HEK293 (cell line): ENCODE results near the gene VPS9D1.

ENCODE experiments used
- ZBTB48 ChIP-seq: fragments of 450-650 bp; formaldehyde crosslinking; IDR thresholded peaks from 2 replicates; pipeline ENCODE4 v1.5.1; 2016; ENCODE audit warnings: missing biosample characterization, missing genetic modification characterization
- ZBTB8A ChIP-seq: fragments of 450-650 bp; formaldehyde crosslinking; IDR thresholded peaks from 2 replicates; pipeline ENCODE4 v1.5.1; 2016; ENCODE audit warnings: missing biosample characterization, missing genetic modification characterization
- ZNF146 ChIP-seq: fragments of 450-650 bp; formaldehyde crosslinking; IDR thresholded peaks from 2 replicates; pipeline ENCODE4 v1.5.1; 2016; ENCODE audit warnings: missing biosample characterization, missing genetic modification characterization
- ZNF335 ChIP-seq: fragments of 450-650 bp; formaldehyde crosslinking; conservative IDR thresholded peaks from 2 replicates; pipeline ENCODE4 v1.5.1; 2016; ENCODE audit warnings: missing biosample characterization, missing genetic modification characterization
- ZNF404 ChIP-seq: fragments of 450-650 bp; formaldehyde crosslinking; IDR thresholded peaks from 2 replicates; pipeline ENCODE4 v1.5.1; 2017; ENCODE audit warnings: missing biosample characterization, missing genetic modification characterization
- ZNF449 ChIP-seq: fragments of 450-650 bp; formaldehyde crosslinking; IDR thresholded peaks from 2 replicates; pipeline ENCODE4 v1.5.1; 2017; ENCODE audit warnings: missing biosample characterization, mild to moderate bottlenecking, missing genetic modification characterization, moderate library complexity
- ZNF513 ChIP-seq: fragments of 450-650 bp; IDR thresholded peaks from 2 replicates; pipeline ENCODE4 v1.5.1; 2018; ENCODE audit warnings: missing biosample characterization, missing genetic modification characterization
- ZNF670 ChIP-seq: fragments of 450-650 bp; formaldehyde crosslinking; IDR thresholded peaks from 2 replicates; pipeline ENCODE4 v1.5.1; 2016; ENCODE audit warnings: missing biosample characterization, missing genetic modification characterization, low read depth
- ZNF837 ChIP-seq: fragments of 450-650 bp; formaldehyde crosslinking; IDR thresholded peaks from 2 replicates; pipeline ENCODE4 v1.5.1; 2016; ENCODE audit warnings: missing biosample characterization, missing genetic modification characterization
- TF ChIP-seq, protein P1 (sequence below): fragments of 450-650 bp; formaldehyde crosslinking; IDR thresholded peaks from 2 replicates; pipeline ENCODE4 v1.5.1; 2016; ENCODE audit warnings: missing biosample characterization, missing genetic modification characterization

DNA sequence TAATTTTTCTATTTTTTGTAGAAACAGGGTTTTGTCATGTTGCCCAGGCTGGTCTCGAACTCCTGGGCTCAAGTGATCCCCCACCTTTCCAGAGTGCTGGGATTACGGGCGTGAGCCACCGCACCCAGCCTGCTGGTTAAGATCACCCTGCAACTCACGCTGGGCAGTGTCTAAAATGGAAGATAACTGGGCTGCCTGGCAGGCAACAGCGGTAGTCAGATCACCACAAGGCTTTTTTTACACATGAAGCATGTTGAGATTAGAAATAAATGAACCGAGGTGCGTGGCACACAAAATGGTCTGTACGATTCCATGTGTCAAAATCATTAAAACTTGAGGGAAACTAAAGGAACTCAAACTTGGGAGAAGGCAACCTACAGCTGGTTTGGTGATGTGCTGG, 27.4 kb upstream of the VPS9D1 start:
- TF ChIP-seq ZNF404 (tag by site-specific recombination), result no peak
- TF ChIP-seq, protein P1, sequence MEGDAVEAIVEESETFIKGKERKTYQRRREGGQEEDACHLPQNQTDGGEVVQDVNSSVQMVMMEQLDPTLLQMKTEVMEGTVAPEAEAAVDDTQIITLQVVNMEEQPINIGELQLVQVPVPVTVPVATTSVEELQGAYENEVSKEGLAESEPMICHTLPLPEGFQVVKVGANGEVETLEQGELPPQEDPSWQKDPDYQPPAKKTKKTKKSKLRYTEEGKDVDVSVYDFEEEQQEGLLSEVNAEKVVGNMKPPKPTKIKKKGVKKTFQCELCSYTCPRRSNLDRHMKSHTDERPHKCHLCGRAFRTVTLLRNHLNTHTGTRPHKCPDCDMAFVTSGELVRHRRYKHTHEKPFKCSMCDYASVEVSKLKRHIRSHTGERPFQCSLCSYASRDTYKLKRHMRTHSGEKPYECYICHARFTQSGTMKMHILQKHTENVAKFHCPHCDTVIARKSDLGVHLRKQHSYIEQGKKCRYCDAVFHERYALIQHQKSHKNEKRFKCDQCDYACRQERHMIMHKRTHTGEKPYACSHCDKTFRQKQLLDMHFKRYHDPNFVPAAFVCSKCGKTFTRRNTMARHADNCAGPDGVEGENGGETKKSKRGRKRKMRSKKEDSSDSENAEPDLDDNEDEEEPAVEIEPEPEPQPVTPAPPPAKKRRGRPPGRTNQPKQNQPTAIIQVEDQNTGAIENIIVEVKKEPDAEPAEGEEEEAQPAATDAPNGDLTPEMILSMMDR (tag by site-specific recombination), result no peak
- TF ChIP-seq ZNF513 (tag by site-specific recombination), result no peak
- TF ChIP-seq ZNF837 (tag by site-specific recombination), result no peak
- no peak for TF ChIP-seq ZNF335 (tag by site-specific recombination)
- TF ChIP-seq ZNF146 (tag by site-specific recombination), result no peak
- no peak for TF ChIP-seq ZNF449 (tag by site-specific recombination)
- TF ChIP-seq ZBTB48 (tag by site-specific recombination), result no peak
- no peak for TF ChIP-seq ZBTB8A (tag by site-specific recombination)
- no peak for TF ChIP-seq ZNF670
